Measurements from ENCODE around the gene SMIM28.

Gene SMIM28

DNA sequence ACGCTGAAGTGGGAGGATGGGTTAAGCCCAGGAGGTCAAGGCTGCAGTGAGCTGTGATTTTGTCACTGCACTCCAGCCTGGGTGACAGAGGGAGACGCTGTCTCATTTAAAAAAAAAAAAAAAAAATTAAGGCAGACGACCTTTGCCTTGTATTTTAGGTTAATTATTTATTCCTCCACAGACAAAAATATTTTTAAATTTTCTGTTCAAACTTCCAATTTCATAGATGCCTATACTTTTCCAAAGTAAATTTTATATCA is 6.3 kb upstream of the SMIM28 start:
- no peak overlapping the region for H3K4me3 ChIP-seq (ENCODE audit: low read depth, low read length)
- TF ChIP-seq, protein P1, sequence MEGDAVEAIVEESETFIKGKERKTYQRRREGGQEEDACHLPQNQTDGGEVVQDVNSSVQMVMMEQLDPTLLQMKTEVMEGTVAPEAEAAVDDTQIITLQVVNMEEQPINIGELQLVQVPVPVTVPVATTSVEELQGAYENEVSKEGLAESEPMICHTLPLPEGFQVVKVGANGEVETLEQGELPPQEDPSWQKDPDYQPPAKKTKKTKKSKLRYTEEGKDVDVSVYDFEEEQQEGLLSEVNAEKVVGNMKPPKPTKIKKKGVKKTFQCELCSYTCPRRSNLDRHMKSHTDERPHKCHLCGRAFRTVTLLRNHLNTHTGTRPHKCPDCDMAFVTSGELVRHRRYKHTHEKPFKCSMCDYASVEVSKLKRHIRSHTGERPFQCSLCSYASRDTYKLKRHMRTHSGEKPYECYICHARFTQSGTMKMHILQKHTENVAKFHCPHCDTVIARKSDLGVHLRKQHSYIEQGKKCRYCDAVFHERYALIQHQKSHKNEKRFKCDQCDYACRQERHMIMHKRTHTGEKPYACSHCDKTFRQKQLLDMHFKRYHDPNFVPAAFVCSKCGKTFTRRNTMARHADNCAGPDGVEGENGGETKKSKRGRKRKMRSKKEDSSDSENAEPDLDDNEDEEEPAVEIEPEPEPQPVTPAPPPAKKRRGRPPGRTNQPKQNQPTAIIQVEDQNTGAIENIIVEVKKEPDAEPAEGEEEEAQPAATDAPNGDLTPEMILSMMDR (IDR thresholded peaks at IDR 0.05; ENCODE audit: low read depth, low read length, missing control alignments), result no peak
- no peak for DNase-seq (ENCODE audit: low read depth)

DNA sequence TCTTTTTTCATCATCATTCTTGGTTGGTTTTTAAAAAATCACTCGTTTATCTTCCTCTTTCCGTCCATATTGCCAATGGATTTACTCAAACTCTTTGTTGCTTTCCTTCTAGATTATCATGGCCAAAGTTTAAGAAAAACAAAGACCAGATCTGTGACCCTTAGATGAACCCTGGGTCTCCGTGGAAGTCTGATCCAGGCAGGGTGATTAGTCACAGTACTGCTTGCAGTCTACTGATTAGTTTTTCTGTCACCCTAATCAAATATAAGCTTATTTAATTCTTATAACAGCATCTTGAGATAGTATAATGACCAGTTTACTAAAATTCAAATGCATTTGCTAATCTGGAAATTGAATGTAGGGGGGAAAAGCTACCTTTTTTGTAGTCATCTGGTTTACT is 6.0 kb upstream of the SMIM28 start:
- no peak for DNase-seq (ENCODE audit: low read depth)
- H3K4me3 ChIP-seq (ENCODE audit: low read depth, low read length), result no peak overlapping the region
- TF ChIP-seq, protein P1 (IDR thresholded peaks at IDR 0.05; ENCODE audit: low read depth, low read length, missing control alignments), result no peak

DNA sequence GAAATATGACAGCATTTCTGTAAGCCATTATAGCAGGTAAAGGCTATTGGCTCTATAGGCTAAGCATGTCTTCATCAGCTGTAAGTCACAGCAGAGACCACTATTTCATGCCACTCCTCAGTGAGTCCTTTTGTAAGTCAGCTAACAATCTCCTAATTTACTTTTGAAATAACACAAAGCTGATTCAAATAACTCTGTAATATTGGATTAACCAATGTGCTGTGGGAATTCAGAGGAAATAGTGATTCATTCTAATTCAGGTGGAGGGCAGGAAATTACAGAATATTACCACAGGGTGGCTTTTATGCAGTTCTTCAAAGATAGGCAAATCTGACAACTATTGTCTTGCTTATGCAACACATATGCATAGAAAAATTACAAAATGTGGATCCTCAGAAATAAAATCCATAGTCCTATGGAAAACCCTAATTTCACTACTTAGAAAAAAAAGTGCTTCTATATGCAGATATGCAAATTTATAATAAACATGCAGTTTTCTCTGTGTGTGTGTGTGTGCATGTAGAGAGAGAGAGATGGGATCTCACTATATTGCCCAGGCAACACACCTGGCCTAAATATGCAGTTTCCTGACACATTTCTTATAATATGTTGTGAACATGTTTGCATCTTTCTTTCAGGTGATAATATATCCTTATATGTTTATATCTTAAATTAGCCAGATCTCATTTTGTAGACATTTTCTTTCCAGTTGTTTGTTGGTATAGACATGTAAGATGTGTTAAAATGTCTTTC is 4.8 kb upstream of the SMIM28 start:
- TF ChIP-seq, protein P1 (IDR thresholded peaks at IDR 0.05; ENCODE audit: low read depth, low read length, missing control alignments), result no peak
- DNase-seq (ENCODE audit: low read depth), result no peak
- H3K4me3 ChIP-seq (ENCODE audit: low read depth, low read length), result no peak overlapping the region

DNA sequence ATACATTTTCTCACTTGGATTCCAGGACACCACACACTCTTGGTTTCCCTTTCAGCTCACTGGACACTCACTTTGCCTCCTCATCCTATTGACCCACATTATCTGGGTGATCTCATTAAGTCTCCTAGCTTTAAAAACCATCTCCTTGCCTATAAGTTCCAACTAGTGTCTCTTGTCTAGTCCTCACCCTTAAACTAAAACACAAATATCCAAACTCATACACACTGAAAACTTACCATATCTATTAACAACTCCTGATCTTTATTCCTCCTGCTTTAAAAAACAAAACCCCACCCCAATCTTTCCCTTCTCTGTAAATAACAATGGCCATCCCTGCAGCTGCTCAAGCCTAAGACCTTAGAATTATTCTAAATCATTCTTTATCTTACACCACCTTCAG is 3.5 kb upstream of the SMIM28 start:
- DNase-seq (ENCODE audit: low read depth), result no peak
- H3K4me3 ChIP-seq (ENCODE audit: low read depth, low read length), result no peak overlapping the region
- TF ChIP-seq, protein P1 (IDR thresholded peaks at IDR 0.05; ENCODE audit: low read depth, low read length, missing control alignments), result no peak

DNA sequence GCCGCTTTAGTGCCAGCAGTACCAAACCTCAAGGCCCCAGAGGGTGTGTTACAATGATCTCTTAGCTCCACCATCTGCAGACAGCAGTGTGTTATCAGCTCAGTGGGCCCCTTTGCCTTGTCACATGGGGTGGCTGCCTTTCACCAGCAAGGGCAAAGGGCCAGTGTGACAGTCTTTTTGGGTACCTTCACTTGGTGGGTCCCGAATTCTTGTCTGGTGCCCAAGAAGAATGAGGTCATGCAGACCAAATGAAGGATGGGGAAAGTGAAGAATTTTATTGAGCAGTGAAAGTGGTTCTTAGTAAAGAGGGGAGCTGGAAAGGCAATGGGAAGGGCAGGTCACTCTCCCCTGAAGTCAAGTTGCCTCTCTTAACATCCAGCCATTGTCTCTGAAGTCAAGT is 2.9 kb upstream of the SMIM28 start:
- H3K4me3 ChIP-seq (ENCODE audit: low read depth, low read length), result no peak overlapping the region
- TF ChIP-seq, protein P1 (IDR thresholded peaks at IDR 0.05; ENCODE audit: low read depth, low read length, missing control alignments), result no peak
- no peak for DNase-seq (ENCODE audit: low read depth)

DNA sequence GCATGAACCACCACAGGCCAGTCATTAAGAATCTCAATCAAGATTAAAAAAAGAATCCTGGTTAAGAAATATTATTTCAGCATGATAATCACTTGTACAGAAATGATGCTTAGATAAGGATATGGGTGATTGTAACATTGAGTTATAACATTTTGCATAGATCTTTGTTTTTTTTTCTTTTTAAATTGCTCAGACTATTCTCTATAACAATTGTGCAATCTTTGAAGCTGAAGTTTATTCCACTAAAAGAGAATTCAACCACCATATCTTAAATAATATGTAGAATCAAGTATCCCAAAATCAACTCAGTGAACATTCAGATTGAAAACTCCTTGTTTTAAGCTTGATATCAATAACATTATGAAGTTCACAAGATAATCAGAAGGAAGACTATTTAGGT is 663 bp upstream of the SMIM28 start:
- TF ChIP-seq, protein P1 (IDR thresholded peaks at IDR 0.05; ENCODE audit: low read depth, low read length, missing control alignments), result no peak
- H3K4me3 ChIP-seq (ENCODE audit: low read depth, low read length), result no peak overlapping the region
- no peak for DNase-seq (ENCODE audit: low read depth)

DNA sequence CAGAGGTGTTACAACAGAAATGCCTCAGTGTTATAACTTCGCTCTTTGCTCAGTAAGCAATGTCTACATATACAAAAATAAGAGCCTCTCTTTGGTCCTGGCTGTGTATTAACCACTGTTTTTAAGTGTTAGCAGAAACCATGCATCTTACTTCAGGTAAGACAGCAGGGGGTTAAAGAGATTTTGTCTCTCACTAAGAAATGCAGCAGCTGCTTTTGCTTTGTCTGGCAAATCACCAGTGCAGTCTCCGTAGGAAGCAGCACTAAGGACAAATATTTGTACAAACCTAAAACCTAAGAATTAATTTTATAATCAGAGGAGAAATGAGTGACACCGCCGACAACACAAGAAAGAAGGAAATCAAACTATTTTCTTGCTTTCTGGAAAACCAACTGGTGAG is 758 bp downstream of the SMIM28 start:
- TF ChIP-seq, protein P1 (IDR thresholded peaks at IDR 0.05; ENCODE audit: low read depth, low read length, missing control alignments), result no peak
- no peak for DNase-seq (ENCODE audit: low read depth)
- H3K4me3 ChIP-seq (ENCODE audit: low read depth, low read length), result no peak overlapping the region

Measured in GM12864 (cell line).